Gastroesophageal sphincter (tissue), 4 donors: Measurements from ENCODE around the gene TP53AIP1. TPM values are rescaled to one million over a fixed set of nuclear protein-coding genes. Genes with fewer than 3 reads are reported as not detected.

Experiments used
- ATAC-seq: fragments of 150-250 bp; one replicate; pipeline ENCODE4 v1.9.1; 2016; ENCODE audit warnings: mild to moderate bottlenecking, moderate library complexity
- H3K27ac ChIP-seq, 4 donors: fragments of 200-600 bp; sonication (generic) in 3 of 4; 1 replicate in 3 of 4; 2 replicates in 1 of 4; pipeline ENCODE4 v1.5.1; 2016 to 2019
- H3K27me3 ChIP-seq: fragments of 200-600 bp; sonication (generic); one replicate; pipeline ENCODE4 v1.5.1; 2019
- H3K36me3 ChIP-seq, 2 donors: fragments of 200-600 bp; sonication (generic); one replicate each; pipeline ENCODE4 v1.5.1; 2019; ENCODE audit warnings: control low read depth in 1 of 2
- H3K4me1 ChIP-seq, 3 donors: fragments of 200-600 bp; sonication (generic); 1 replicate in 2 of 3; 2 replicates in 1 of 3; pipeline ENCODE4 v1.5.1; 2016 to 2019; ENCODE audit warnings: control low read depth in 2 of 3
- H3K4me3 ChIP-seq, 2 donors: fragments of 200-600 bp; sonication (generic); one replicate each; pipeline ENCODE4 v1.5.1; 2019; ENCODE audit warnings: mild to moderate bottlenecking in 1 of 2, moderate library complexity in 1 of 2
- H3K9me3 ChIP-seq, 3 donors: fragments of 200-600 bp; sonication (generic); one replicate each; pipeline ENCODE4 v1.5.1; 2017 to 2019; ENCODE audit warnings: control low read depth in 2 of 3
- EP300 ChIP-seq: sonication (generic); formaldehyde crosslinking; IDR thresholded peaks from one replicate; pipeline ENCODE4 v1.6.1; 2017; ENCODE audit warnings: antibody characterized with exemption, mild to moderate bottlenecking
- POLR2A ChIP-seq, 2 donors: fragments of 450-650 bp; IDR thresholded peaks; one replicate each; pipeline ENCODE4 v1.6.1; 2017; ENCODE audit warnings: antibody characterized with exemption in 2 of 2, mild to moderate bottlenecking in 2 of 2, moderate library complexity in 1 of 2
- POLR2AphosphoS5 ChIP-seq: sonication (generic); formaldehyde crosslinking; IDR thresholded peaks from one replicate; pipeline ENCODE4 v1.6.1; 2017; ENCODE audit warnings: antibody characterized with exemption
- WGBS, 2 donors: methylation state at CpG; one replicate each; pipeline ENCODE4 v1.1.5; 2018; ENCODE audit warnings: low coverage in 1 of 2; 5-methylcytosine and 5-hydroxymethylcytosine counted together
- total RNA-seq, 4 donors: library from RNA; depleted of rRNA; stranded (reverse); fragments of >200 nt; gene quantifications; one replicate each; pipeline ENCODE4 v1.1.0, GENCODE V29; 2016
- TF ChIP-seq, protein P1 (sequence below), 4 experiments: fragments of 200-600 bp in 2 of 4; fragments of 450-650 bp in 2 of 4; sonication (generic) in 1 of 4; IDR thresholded peaks; one replicate each; pipeline ENCODE4 v1.5.1; 2017 to 2019; ENCODE audit warnings: antibody characterized with exemption in 4 of 4, mild to moderate bottlenecking in 2 of 4, moderate library complexity in 2 of 4

The TP53AIP1 gene
- total RNA-seq, 4 donors from 2014 or later: 0.42 TPM; not detected in 3

DNA sequence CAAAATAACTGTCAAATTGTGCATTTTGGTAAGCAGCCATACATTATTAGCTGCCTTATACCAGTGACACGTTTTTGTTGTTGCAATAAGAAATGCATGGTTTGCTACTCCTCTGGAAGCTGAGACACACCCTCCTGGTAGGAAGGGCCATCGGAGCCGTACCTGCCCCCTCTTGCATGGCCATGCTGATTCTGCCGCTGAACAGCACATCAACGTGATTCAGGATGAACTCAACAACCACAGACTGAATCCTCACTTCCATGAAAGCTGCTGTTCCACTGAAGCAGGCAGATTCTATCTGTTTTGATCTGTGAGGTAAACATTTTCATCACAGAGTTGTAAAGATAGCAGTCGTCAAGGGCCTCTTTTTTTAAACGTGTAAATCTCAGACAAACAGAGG lies 38.6 kb upstream of the TP53AIP1 start:
- peaks cover 3 to 73% of the 10 kb centered on the region in 2 donors for H3K36me3 ChIP-seq
- H3K4me1 ChIP-seq: no peaks in the 10 kb centered on the region
- WGBS, 2 donors: 76 to 77% methylated on average over 5 to 7 of the region's 7 CpGs
- H3K27me3 ChIP-seq: no peaks in the 10 kb centered on the region
- no peak for ATAC-seq
- H3K27ac ChIP-seq: no peak overlapping the region
- H3K9me3 ChIP-seq: no peaks in the 10 kb centered on the region
- no peak for TF ChIP-seq POLR2A (IDR thresholded peaks at IDR 0.05)
- TF ChIP-seq, protein P1, sequence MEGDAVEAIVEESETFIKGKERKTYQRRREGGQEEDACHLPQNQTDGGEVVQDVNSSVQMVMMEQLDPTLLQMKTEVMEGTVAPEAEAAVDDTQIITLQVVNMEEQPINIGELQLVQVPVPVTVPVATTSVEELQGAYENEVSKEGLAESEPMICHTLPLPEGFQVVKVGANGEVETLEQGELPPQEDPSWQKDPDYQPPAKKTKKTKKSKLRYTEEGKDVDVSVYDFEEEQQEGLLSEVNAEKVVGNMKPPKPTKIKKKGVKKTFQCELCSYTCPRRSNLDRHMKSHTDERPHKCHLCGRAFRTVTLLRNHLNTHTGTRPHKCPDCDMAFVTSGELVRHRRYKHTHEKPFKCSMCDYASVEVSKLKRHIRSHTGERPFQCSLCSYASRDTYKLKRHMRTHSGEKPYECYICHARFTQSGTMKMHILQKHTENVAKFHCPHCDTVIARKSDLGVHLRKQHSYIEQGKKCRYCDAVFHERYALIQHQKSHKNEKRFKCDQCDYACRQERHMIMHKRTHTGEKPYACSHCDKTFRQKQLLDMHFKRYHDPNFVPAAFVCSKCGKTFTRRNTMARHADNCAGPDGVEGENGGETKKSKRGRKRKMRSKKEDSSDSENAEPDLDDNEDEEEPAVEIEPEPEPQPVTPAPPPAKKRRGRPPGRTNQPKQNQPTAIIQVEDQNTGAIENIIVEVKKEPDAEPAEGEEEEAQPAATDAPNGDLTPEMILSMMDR (IDR thresholded peaks at IDR 0.05): no peak
- no peak for TF ChIP-seq POLR2AphosphoS5
- no peak for TF ChIP-seq EP300
- H3K4me3 ChIP-seq: no peak overlapping the region

DNA sequence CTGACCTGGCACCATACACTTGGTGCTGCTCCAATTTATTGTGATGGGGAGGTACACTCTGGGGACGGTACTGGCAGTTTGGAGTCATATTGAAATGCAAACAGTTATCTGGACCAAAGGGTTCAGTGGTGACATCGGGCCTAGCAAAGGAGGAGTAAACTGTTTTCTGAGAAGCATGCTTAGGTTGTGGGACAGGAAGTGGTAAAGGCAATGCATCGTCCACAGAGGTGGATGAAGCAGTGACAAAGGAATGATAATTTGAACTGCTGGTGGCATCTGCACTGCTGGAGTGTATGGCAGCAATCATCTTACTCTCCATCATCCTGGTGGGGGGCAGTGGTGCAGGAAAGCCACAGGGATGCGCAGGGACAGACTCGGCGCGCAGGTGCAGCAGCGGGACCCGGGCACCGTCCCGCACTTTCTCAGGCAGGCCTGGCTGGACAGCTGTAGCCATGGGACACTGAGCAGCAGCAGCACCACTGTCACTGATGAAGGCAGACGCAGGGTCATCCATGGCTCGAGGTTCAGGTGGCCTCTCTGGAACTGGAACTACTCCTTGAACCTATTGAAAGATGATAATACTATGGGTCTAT lies 28.0 kb upstream of the TP53AIP1 start:
- H3K4me1 ChIP-seq: no peaks in the 10 kb centered on the region
- H3K9me3 ChIP-seq: no peaks in the 10 kb centered on the region
- no peak for ATAC-seq
- no peak for TF ChIP-seq EP300
- TF ChIP-seq, protein P1 (IDR thresholded peaks at IDR 0.05): no peak
- 92 to 95% methylated on average over 9 to 10 of the region's 13 CpGs for WGBS, 2 donors
- no peak overlapping the region for H3K4me3 ChIP-seq
- H3K27ac ChIP-seq: no peak overlapping the region
- H3K27me3 ChIP-seq: no peaks in the 10 kb centered on the region
- H3K36me3 ChIP-seq: peaks cover 0 to 77% of the 10 kb centered on the region in 2 donors

DNA sequence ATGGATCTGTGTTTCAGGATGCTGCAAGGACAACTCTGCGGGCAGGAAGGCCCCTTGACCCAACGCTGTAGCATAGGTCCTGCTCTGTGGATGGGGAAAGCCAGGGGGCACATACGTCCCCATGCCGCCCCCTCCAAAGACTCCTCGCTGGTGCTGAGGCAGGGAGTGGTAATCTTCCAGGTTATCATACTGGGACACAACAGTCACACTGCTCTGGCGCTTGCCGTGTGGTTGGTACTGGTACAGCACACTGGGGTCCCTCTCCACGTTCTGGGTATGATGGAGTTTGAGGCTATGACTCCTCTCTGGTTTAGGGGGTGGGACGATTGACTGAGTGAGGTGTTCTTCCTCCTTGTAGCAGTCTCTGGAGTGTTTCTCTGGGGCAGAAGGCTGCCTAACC lies 26.2 kb upstream of the TP53AIP1 start:
- Histone ChIP-seq H3K27me3 (no peaks in the 10 kb centered on the region), H3K4me1 (no peaks in the 10 kb centered on the region), H3K9me3 (no peaks in the 10 kb centered on the region), H3K36me3 (peaks cover 0 to 60% of the 10 kb centered on the region in 2 donors), H3K27ac (no peak overlapping the region), H3K4me3 (no peak overlapping the region)
- ATAC-seq: no peak
- no peak for TF ChIP-seq EP300
- no peak for TF ChIP-seq POLR2A (IDR thresholded peaks at IDR 0.05)
- TF ChIP-seq POLR2AphosphoS5: no peak
- TF ChIP-seq, protein P1 (IDR thresholded peaks at IDR 0.05): no peak
- 88% methylated on average over 5 of the region's 9 CpGs; no CpG with 5 or more reads in 1 of the 2 donors for WGBS, 2 donors

DNA sequence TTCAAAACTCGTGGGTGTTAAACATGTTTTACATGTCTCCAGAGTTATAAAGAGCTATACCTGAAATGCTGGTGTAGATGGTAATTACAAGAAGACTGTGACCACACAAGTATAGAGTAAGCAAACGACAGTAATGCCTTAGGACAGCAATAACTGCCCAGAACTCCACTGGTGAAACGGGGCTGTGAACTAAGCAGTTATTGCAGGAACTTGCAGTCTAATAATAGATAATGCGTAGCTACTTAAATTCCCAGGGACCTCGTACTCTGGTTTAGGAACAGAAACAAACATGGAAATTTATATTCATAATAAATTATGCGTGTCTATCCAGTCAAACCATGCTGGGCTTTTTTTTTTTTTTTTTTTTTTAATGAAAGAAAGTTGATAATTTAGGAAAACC lies 24.9 kb upstream of the TP53AIP1 start:
- TF ChIP-seq POLR2A (IDR thresholded peaks at IDR 0.05): no peak
- no peak for TF ChIP-seq EP300
- TF ChIP-seq, protein P1 (IDR thresholded peaks at IDR 0.05): no peak
- no peak for TF ChIP-seq POLR2AphosphoS5
- WGBS, 2 donors: 73 to 79% methylated on average over 6 of the region's 6 CpGs
- Histone ChIP-seq H3K27ac (no peak overlapping the region), H3K27me3 (no peaks in the 10 kb centered on the region), H3K36me3 (peaks cover 0 to 46% of the 10 kb centered on the region in 2 donors), H3K4me1 (no peaks in the 10 kb centered on the region), H3K9me3 (no peaks in the 10 kb centered on the region), H3K4me3 (no peak overlapping the region)
- no peak for ATAC-seq

DNA sequence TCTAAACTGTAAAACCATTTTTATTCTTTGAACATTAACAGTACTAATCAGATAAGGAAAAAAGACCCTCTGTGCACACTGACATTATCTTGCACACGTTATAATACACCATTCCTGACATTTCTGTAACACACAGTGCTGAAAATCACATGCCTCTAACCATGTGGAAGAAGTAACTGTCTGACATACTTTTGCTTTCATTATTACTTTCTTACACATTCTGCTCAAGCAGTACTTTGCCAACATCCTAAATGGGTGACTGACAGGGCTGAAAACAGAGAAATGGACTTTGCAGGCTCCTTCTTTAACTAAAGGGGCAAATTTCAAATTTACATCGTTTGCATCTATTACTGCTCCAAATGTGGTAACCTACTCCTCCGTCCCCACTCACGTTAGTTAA lies 22.8 kb upstream of the TP53AIP1 start:
- Histone ChIP-seq H3K27ac (no peak overlapping the region), H3K4me3 (no peak overlapping the region), H3K4me1 (no peaks in the 10 kb centered on the region), H3K36me3 (peaks cover 0 to 25% of the 10 kb centered on the region in 2 donors), H3K9me3 (no peaks in the 10 kb centered on the region), H3K27me3 (no peaks in the 10 kb centered on the region)
- no peak for ATAC-seq
- TF ChIP-seq POLR2A (IDR thresholded peaks at IDR 0.05) (no peak), POLR2AphosphoS5 (no peak), EP300 (no peak)
- TF ChIP-seq, protein P1 (IDR thresholded peaks at IDR 0.05): no peak
- WGBS, 2 donors: 48 to 57% methylated on average over 4 of the region's 4 CpGs
